T-helper 2 cell (primary cell): ENCODE results near the gene PCLO.
"Not testable (repeated sequence)": the region's sequence is repeated elsewhere in the genome, so short reads cannot be mapped to it uniquely, and the experiment has no call there.

Source experiments
- DNase-seq, 5 experiments: peaks; one replicate each; pipeline versions ENCODE4 v3.0.0 to v3.0.0-alpha.2; 2012 to 2022

Gene PCLO

DNA sequence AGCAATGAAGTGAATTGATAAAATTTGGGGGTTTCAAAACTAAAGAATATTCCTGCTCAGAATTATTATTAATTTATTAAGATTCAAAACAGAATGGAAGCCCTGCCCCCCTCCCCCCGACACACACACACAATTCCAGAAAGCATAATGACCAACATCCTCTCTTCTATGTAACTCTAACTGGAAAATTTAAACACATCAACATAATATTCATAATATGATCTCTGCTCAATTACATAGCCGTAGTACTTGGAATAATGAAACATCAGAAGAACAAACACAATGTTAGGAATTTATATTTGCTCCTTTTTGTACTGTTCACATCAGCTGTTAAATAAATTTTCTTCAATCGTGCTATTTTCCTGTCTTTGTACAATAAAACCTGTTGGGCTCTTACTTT lies 20.8 kb downstream of the PCLO start:
- no peak for DNase-seq

DNA sequence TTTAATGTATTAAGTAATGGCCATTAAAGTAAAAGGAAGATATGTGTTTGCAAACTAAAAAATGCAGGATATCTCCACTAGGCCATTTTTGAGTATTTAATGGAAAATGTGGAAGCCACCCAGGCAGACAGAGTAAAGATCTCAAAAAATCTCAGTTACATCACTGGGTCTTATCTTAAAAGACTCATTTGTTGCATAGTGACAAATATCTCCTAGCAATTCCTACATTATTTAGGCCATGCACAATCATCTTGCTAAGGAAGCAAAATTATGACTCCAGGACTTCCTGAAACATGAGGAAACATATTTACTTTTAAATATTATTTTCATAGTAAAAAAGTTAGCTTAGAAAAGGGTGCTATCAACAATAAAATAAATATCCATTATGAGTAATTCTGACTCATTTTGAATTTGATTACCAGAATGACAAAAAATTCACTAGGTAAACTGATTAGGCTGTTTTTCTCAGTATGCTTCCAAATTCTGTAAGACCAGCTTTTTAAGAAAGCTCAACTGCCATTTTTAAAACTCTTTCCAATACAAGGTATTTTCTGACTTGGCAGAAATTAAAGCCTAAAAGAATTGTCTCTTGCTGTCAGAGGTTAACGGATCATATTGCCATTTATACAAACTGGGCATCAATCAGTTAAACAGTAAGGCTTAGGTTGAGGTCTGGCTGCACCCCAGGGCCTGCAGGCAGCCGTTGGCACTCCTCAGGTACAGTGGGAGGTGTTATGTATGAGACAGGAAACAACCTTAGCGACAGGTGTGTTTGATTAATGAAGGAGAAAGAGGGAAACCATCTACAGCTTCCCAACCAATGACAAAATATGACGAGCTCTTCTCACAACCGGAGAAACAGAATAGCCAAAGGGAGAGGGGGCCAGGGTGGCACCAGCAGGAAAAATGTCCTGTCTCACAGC lies 31.8 kb downstream of the PCLO start:
- DNase-seq = no peak

DNA sequence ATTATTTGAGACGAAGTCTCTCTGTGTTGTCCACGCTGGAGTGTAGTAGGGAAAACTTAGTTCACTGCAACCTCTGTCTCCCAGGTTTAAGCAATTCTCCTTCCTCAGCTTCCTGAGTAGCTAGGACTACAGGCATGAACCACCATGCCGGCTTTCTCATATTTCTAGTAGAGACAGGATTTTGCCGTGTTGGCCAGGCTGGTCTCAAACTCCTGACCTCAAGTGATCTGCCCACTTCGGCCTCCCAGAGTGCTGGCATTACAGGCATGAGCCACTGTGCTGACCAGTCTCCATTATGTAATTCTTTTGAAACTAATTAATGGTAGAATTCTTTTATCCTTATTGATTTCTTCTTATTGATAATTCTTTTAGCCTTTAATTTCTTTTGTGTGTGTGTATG lies 32.5 kb downstream of the PCLO start:
- DNase-seq = no peak

- DNase-seq = no peak
These were observed 43.2 kb downstream of the PCLO start for GRCh38 chr7:83119494-83119893.

- DNase-seq = no peak
These were observed 43.7 kb downstream of the PCLO start for GRCh38 chr7:83119026-83119382.

DNA sequence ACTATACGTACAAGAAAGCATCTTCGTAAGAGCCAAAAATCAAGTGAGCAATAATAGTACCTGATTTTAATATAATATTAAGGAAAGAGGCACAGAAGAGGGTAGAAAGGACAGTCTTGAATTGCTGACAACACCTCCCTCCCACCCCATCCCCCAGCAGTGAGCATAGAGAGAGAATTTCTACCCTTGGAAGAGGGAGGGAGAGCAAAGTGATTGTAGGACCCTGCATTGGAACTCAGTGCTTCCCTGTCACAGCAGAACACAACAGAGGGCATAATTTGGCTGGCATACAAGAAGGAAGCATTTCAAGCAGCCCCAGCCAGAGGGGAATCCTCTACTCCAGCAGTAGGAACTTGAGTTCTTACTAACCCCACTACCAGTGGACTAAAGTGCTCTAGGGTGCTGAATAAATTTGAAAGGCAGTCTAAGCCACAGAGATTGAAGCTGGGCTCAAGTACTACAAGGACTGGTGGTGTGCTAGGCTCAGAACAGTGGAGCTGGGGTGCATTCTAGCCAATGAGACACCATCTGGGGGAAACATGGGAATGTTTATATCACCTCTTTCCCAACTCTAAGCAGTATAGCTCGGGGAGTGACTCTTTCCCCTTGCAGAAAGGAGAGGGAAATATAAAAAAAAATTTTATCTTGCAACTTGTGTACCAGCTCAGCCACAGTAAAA lies 44.2 kb downstream of the PCLO start:
- DNase-seq = no peak

GRCh38 chr7:83117466-83117865 lies 45.2 kb downstream of the PCLO start:
- no peak for DNase-seq

DNA sequence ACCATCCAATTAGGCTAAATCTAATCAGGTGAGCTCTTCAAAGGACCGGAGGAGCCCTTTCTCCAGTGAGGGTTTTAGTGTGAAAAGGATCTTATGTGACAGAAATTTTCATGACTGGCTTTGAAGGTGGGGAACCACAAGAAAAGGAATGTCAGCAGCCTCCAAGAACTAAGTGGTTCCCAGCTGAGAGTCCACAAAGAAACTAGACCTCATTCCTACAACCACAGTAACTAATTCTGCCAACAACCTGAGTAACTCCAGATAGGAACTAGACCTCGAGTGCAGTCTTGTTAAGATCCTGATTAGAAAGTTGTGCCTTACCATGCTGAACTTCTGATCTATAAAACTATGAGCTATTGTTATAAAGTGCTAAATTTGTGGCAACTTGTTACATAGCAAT lies 51.3 kb downstream of the PCLO start:
- no peak for DNase-seq

- no peak for DNase-seq
These were observed 53.3 kb downstream of the PCLO start for GRCh38 chr7:83109352-83109751.

- DNase-seq = no peak
These were observed 56.7 kb downstream of the PCLO start for GRCh38 chr7:83105948-83106347.

DNA sequence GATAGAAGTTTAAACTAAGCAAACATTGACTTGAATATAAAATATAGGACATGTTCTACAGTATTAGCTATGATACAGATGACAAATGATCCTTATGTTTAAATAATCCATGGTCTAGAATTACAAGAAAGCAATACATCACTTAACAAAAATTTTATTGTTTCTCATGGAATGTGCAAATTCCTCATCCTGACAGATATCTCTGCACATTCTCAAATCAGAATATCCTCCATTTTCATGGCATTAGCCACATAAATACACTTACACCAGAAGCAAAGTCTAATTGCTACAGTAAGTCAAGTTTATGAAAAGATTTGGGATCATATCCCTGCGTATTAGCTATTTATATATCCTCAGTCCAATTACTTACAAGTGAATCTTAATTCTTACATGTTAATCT lies 57.6 kb downstream of the PCLO start:
- DNase-seq = no peak

GRCh38 chr7:83101530-83101929 lies 61.2 kb downstream of the PCLO start:
- DNase-seq = no peak

DNA sequence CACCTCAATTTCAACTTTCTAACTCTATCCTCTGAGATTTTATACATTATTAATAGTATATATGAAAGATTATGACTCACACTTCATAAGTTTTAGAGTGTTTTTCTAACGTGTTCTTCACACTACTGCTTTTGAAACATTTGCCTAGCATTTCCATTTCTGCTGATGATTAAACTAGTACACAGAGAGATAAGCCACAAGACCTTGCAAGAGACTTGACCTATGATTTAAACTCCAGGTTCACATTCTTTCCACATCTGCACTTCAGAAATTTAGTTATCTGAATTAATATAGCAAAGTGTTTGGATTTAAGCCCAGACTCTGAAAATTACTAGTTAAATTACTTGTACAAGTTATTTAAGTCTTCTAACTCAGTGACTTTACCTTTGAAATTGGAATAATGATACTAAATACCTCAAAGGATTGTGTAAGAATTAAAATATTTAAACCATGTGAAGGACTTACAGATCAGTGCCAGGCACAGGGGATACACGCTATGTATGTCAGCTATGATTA lies 66.6 kb downstream of the PCLO start:
- DNase-seq = no peak

- DNase-seq = no peak
These were observed 77.4 kb downstream of the PCLO start for GRCh38 chr7:83085299-83085698.

DNA sequence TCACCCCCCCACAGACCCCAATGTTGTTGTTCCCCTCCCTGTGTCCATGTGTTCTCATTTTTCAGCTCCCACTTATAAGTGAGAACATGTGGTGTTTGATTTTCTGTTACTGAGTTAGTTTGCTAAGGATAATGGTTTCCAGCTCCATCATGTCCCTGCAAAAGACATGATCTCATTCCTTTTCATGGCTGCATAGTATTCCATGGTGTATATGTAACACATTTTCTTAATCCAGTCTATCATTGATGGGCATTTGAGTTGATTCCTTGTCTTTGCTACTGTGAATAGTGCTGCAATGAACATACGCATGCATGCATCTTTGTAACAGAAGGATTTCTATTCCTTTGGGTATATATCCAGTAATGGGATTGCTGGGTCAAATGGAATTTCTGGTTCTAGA lies 82.8 kb downstream of the PCLO start:
- DNase-seq = not testable (repeated sequence)

DNA sequence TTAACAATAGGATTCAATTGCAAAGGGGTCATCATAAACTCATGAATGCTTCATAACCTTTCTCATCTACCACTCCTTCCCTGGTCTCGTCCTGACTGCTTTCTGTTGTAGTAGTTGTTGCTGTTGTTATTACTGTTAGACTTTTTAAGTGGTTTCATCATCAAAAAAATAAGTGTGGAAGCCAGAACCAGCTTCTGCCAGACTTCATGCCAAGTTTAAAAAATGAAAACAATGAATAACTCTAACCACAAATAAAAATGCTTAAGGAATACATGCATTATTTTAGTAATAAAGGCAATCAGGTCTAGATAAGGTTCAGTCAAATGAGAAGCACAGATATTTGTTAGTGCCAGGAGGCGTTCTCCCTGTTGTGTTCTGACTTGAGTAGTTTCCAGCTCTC lies 85.4 kb downstream of the PCLO start:
- DNase-seq = no peak

GRCh38 chr7:83072576-83073517 lies 89.8 kb downstream of the PCLO start:
- DNase-seq = no peak

- DNase-seq = no peak
These were observed 97.0 kb downstream of the PCLO start for GRCh38 chr7:83065714-83066113.

GRCh38 chr7:83060218-83060617 lies 102.5 kb downstream of the PCLO start:
- DNase-seq = no peak

- DNase-seq = no peak
These were observed 104.0 kb downstream of the PCLO start for GRCh38 chr7:83058667-83059066.

DNA sequence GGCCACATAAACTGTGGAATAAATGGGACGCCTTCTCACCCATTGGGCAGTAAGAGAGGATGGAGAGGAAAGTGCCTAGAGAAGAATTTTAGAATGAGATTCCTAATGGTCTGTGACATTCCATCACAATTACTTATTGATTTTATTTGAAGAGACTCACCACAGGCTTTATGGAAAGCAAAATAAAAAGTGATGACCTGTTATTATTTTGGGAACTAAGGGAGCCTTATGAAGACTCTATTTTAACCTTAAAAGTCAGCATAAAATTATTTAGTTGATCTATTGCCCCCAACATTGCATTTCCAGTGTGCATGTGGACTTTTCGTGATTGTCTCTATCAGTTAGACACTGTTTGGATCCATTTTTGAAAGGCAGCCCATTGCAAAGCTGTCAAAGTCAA lies 107.5 kb downstream of the PCLO start:
- no peak for DNase-seq

GRCh38 chr7:83054472-83054871 lies 108.2 kb downstream of the PCLO start:
- DNase-seq = no peak

DNA sequence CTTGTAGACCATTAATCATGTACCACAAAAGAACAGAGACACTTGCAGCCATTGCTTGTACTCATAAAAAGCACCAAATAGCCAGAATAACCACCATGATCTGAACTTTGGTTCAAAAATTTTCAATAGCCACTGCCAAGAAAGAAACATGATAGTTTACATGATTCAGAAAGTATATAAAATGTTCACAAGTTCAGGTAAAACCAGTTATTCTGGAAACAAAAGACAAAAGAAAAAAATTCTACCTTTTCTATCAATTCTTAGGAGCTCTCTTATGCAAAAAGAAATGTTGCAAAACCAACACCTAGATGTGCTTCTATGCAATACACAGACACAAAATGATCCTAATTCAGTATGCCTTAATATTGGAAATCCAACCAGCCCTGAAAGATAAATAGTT lies 108.7 kb downstream of the PCLO start:
- DNase-seq = no peak
